HUES48 (cell line): ENCODE data around the gene SYNE2.
A peak's percentile ranks its signal among the peaks of the same experiment; 100 is the strongest.
"Not testable (repeated sequence)": the region's sequence is repeated elsewhere in the genome, so short reads cannot be mapped to it uniquely, and the experiment has no call there.

Experiments
- H3K27ac ChIP-seq: one replicate; pipeline ENCODE4 v1.7.0; 2013; ENCODE audit warnings: low read depth, low read length, inconsistent platforms
- H3K27me3 ChIP-seq: 2 replicates; pipeline ENCODE4 v1.6.1; 2013; ENCODE audit warnings: mild to moderate bottlenecking, low read length; ENCODE audit not compliant: control insufficient read depth, insufficient read depth
- H3K36me3 ChIP-seq: 2 replicates; pipeline ENCODE4 v1.6.1; 2013; ENCODE audit warnings: low read length; ENCODE audit not compliant: control insufficient read depth, insufficient read depth
- H3K4me1 ChIP-seq: 2 replicates; pipeline ENCODE4 v1.6.1; 2013; ENCODE audit warnings: mild to moderate bottlenecking, low read length; ENCODE audit not compliant: control insufficient read depth, insufficient read depth
- H3K4me3 ChIP-seq: 2 replicates; pipeline ENCODE4 v1.5.1; 2013; ENCODE audit warnings: mild to moderate bottlenecking, low read depth, low read length
- H3K9ac ChIP-seq: 2 replicates; pipeline ENCODE4 v1.6.1; 2013; ENCODE audit warnings: mild to moderate bottlenecking, low read depth, low read length, moderate library complexity
- H3K9me3 ChIP-seq: 2 replicates; pipeline ENCODE4 v1.6.1; 2013; ENCODE audit warnings: low read length; ENCODE audit not compliant: control insufficient read depth, insufficient read depth

SYNE2 gene

GRCh38 chr14:63870753-63871037 is 17.9 kb downstream of the SYNE2 start:
- not testable (repeated sequence) for H3K4me3 ChIP-seq, H3K27ac ChIP-seq, H3K9me3 ChIP-seq, H3K27me3 ChIP-seq, H3K36me3 ChIP-seq, H3K9ac ChIP-seq
- peaks cover 13% of the 10 kb centered on the region for H3K4me1 ChIP-seq

GRCh38 chr14:63874223-63874622 is 21.4 kb downstream of the SYNE2 start:
- H3K4me1 ChIP-seq: peaks cover 6% of the 10 kb centered on the region; the same call in 1 of the 2 replicates
- H3K27ac ChIP-seq: peak overlapping the region; percentile 7
- no peak overlapping the region for H3K9ac ChIP-seq
- H3K9me3 ChIP-seq: no peaks in the 10 kb centered on the region
- no peaks in the 10 kb centered on the region for H3K27me3 ChIP-seq
- no peaks in the 10 kb centered on the region for H3K36me3 ChIP-seq
- H3K4me3 ChIP-seq: no peak overlapping the region

- Histone ChIP-seq H3K4me3 (no peak overlapping the region), H3K9ac (no peak overlapping the region), H3K27me3 (no peaks in the 10 kb centered on the region), H3K4me1 (peaks cover 6% of the 10 kb centered on the region; the same call in 1 of the 2 replicates), H3K9me3 (no peaks in the 10 kb centered on the region), H3K27ac (no peak overlapping the region), H3K36me3 (no peaks in the 10 kb centered on the region)
These were observed 22.5 kb downstream of the SYNE2 start for GRCh38 chr14:63875311-63875710.

- Histone ChIP-seq H3K36me3 (no peaks in the 10 kb centered on the region), H3K4me3 (no peak overlapping the region), H3K27ac (no peak overlapping the region), H3K4me1 (peaks cover 6% of the 10 kb centered on the region; the same call in 1 of the 2 replicates), H3K9ac (no peak overlapping the region), H3K27me3 (no peaks in the 10 kb centered on the region), H3K9me3 (no peaks in the 10 kb centered on the region)
These were observed 24.7 kb downstream of the SYNE2 start for GRCh38 chr14:63877550-63877939.

- Histone ChIP-seq H3K9ac (no peak overlapping the region), H3K27ac (no peak overlapping the region), H3K9me3 (no peaks in the 10 kb centered on the region), H3K27me3 (no peaks in the 10 kb centered on the region), H3K36me3 (no peaks in the 10 kb centered on the region), H3K4me1 (peaks cover 6% of the 10 kb centered on the region; the same call in 1 of the 2 replicates), H3K4me3 (no peak overlapping the region)
These were observed 25.2 kb downstream of the SYNE2 start for GRCh38 chr14:63878052-63878451.

GRCh38 chr14:63878792-63879191 is 26.0 kb downstream of the SYNE2 start:
- Histone ChIP-seq H3K9me3 (no peaks in the 10 kb centered on the region), H3K4me1 (peaks cover 3% of the 10 kb centered on the region; the same call in 1 of the 2 replicates), H3K4me3 (no peak overlapping the region), H3K9ac (no peak overlapping the region), H3K36me3 (no peaks in the 10 kb centered on the region), H3K27me3 (no peaks in the 10 kb centered on the region), H3K27ac (no peak overlapping the region)

GRCh38 chr14:63881926-63882325 is 29.1 kb downstream of the SYNE2 start:
- Histone ChIP-seq H3K4me3 (no peak overlapping the region), H3K36me3 (no peaks in the 10 kb centered on the region), H3K9me3 (no peaks in the 10 kb centered on the region), H3K9ac (no peak overlapping the region), H3K27me3 (no peaks in the 10 kb centered on the region), H3K27ac (no peak overlapping the region), H3K4me1 (0 out of 2 replicates have a peak, but pooled peaks cover 4% of the 10 kb centered on the region)

GRCh38 chr14:63887899-63888298 is 35.1 kb downstream of the SYNE2 start:
- Histone ChIP-seq H3K9ac (no peak overlapping the region), H3K36me3 (no peaks in the 10 kb centered on the region), H3K27ac (no peak overlapping the region), H3K9me3 (no peaks in the 10 kb centered on the region), H3K27me3 (no peaks in the 10 kb centered on the region), H3K4me3 (no peak overlapping the region), H3K4me1 (peaks cover 34% of the 10 kb centered on the region)

GRCh38 chr14:63890553-63890952 is 37.7 kb downstream of the SYNE2 start:
- Histone ChIP-seq H3K36me3 (no peaks in the 10 kb centered on the region), H3K9ac (peak overlapping the region; percentile 5; the same call in 1 of the 2 replicates), H3K4me3 (peak overlapping the region; percentile 45), H3K27me3 (no peaks in the 10 kb centered on the region), H3K9me3 (no peaks in the 10 kb centered on the region), H3K27ac (peak overlapping the region; percentile 96), H3K4me1 (peaks cover 40% of the 10 kb centered on the region)

- Histone ChIP-seq H3K36me3 (no peaks in the 10 kb centered on the region), H3K9me3 (no peaks in the 10 kb centered on the region), H3K4me1 (peaks cover 35% of the 10 kb centered on the region), H3K4me3 (peak overlapping the region; percentile 48), H3K27me3 (no peaks in the 10 kb centered on the region), H3K9ac (peak overlapping the region; percentile 32; the same call in 1 of the 2 replicates), H3K27ac (peak overlapping the region; percentile 96)
These were observed 38.6 kb downstream of the SYNE2 start for GRCh38 chr14:63891148-63891975.

- Histone ChIP-seq H3K27ac (peak overlapping the region; percentile 96), H3K9me3 (no peaks in the 10 kb centered on the region), H3K4me1 (peaks cover 35% of the 10 kb centered on the region), H3K27me3 (no peaks in the 10 kb centered on the region), H3K36me3 (no peaks in the 10 kb centered on the region), H3K9ac (peak overlapping the region; percentile 32; the same call in 1 of the 2 replicates), H3K4me3 (no peak overlapping the region)
These were observed 39.5 kb downstream of the SYNE2 start for GRCh38 chr14:63892265-63892664.
